OCI-LY7 (cell line): ENCODE data around the gene LHX4. TPM values are rescaled to one million over a fixed set of nuclear protein-coding genes. Genes with fewer than 3 reads are reported as not detected.

Source experiments
- BruUV-seq: library from RNA; stranded (reverse); fragments of 400-500 nt; replicated peaks from 2 replicates; lab custom pipeline; 2021; lab: Mats Ljungman, UMichigan
- CTCF ChIA-PET: fragments of 300-600 bp; sonication (Branson Sonifier 250); formaldehyde crosslinking; loops from one replicate; lab custom pipeline; 2022; ENCODE audit warnings: antibody characterized with exemption; ENCODE audit not compliant: unreplicated experiment; lab: Charles Lee
- POLR2A ChIA-PET: fragments of 300-600 bp; sonication (Branson Sonifier 250); formaldehyde crosslinking; loops from one replicate; lab custom pipeline; 2022; ENCODE audit warnings: antibody characterized with exemption; lab: Charles Lee
- DNase-seq: peaks from one replicate; pipeline ENCODE4 v3.0.0-alpha.2; 2015; ENCODE audit warnings: low spot score
- H2AFZ ChIP-seq: fragments of 200-600 bp; sonication (generic), shearing (Covaris generic); 2 replicates; pipeline ENCODE4 v1.6.1; 2014; ENCODE audit warnings: mild to moderate bottlenecking, antibody characterized with exemption, low read length, moderate library complexity
- H3K27ac ChIP-seq: fragments of 200-600 bp; sonication (generic); 2 replicates; pipeline ENCODE4 v1.5.1; 2014; ENCODE audit warnings: mixed run types, low read depth, mild to moderate bottlenecking, moderate library complexity, low read length, inconsistent platforms; ENCODE audit not compliant: poor library complexity, severe bottlenecking
- H3K36me3 ChIP-seq: fragments of 200-600 bp; sonication (generic); 2 replicates; pipeline ENCODE4 v1.6.1; 2014; ENCODE audit warnings: mild to moderate bottlenecking, antibody characterized with exemption, low read length, moderate library complexity, mixed read lengths; ENCODE audit not compliant: insufficient read depth
- H3K4me1 ChIP-seq: fragments of 200-600 bp; sonication (generic); 2 replicates; pipeline ENCODE4 v1.5.1; 2014; ENCODE audit warnings: mild to moderate bottlenecking, low read length; ENCODE audit not compliant: insufficient read depth, poor library complexity, severe bottlenecking
- H3K4me2 ChIP-seq: fragments of 200-600 bp; sonication (generic); 2 replicates; pipeline ENCODE4 v1.6.1; 2014; ENCODE audit warnings: mild to moderate bottlenecking, low read length
- H3K4me3 ChIP-seq: fragments of 200-600 bp; sonication (generic); 2 replicates; pipeline ENCODE4 v1.5.1; 2014; ENCODE audit warnings: mild to moderate bottlenecking, low read depth, low read length; ENCODE audit not compliant: poor library complexity, severe bottlenecking
- H3K79me2 ChIP-seq: fragments of 200-600 bp; sonication (generic); 2 replicates; pipeline ENCODE4 v1.6.1; 2016; ENCODE audit warnings: low read depth, mild to moderate bottlenecking, low read length, moderate library complexity, mixed read lengths; ENCODE audit not compliant: insufficient read depth
- H3K9me2 ChIP-seq: fragments of 200-600 bp; sonication (generic); 2 replicates; pipeline ENCODE4 v1.6.1; 2016; ENCODE audit warnings: mild to moderate bottlenecking, low read length, mixed read lengths; ENCODE audit not compliant: insufficient read depth
- H3K9me3 ChIP-seq: fragments of 200-600 bp; sonication (generic); 2 replicates; pipeline ENCODE4 v1.6.1; 2014; ENCODE audit warnings: mild to moderate bottlenecking, mixed run types, low read length, mixed read lengths
- H4K20me1 ChIP-seq: fragments of 200-600 bp; sonication (generic); 2 replicates; pipeline ENCODE4 v1.6.1; 2014; ENCODE audit warnings: mild to moderate bottlenecking, antibody characterized with exemption, low read length, moderate library complexity, mixed read lengths; ENCODE audit not compliant: insufficient read depth
- EZH2phosphoT487 ChIP-seq: fragments of 200-600 bp; sonication (generic); IDR thresholded peaks from 2 replicates; pipeline ENCODE4 v1.6.1; 2018; ENCODE audit warnings: low read depth, borderline replicate concordance, mild to moderate bottlenecking, mixed run types, antibody characterized with exemption, low read length, moderate library complexity, mixed read lengths
- intact Hi-C: fragments of 100-400 bp; cut with micrococcal nuclease; formaldehyde crosslinking; loops from one replicate; pipeline ENCODE4 v1.10.0; 2022; ENCODE audit not compliant: unreplicated experiment
- total RNA-seq, 2 experiments: library from RNA; depleted of rRNA in 1 of 2; stranded (reverse); fragments of >200 nt in 1 of 2; shearing (Covaris generic) in 1 of 2; gene quantifications; 2 replicates each; pipeline ENCODE4 v1.2.3, GENCODE V29; 2014 to 2022
- TF ChIP-seq, protein P1 (sequence below): fragments of 200-600 bp; sonication (generic); conservative IDR thresholded peaks from 2 replicates; pipeline ENCODE4 v1.5.1; 2014; ENCODE audit warnings: mild to moderate bottlenecking, antibody characterized with exemption, low read length, moderate library complexity, mixed read lengths

The LHX4 gene
- total RNA-seq, 2 experiments from 2014 or later = 0.06 TPM; not detected in 1

DNA sequence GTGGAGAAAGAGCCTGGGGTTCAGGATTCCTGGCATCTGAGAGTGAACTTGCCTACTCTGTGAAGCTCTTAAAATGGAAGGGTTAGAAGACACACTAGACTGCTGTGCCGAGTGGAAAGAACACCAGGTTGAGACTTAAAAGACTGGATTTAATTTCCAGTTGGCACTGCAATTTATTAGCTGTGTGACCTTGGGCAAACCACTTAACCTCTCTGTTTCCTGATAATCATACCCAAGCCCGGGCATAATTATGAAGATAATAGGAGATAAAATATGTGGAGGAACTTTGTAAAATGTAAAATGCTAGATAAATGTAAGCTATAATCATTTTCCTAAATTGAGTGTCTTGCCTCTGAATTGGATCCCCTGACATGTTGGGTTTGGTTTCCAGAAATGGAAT lies 4.7 kb upstream of the LHX4 start:
- no peak overlapping the region for H2AFZ ChIP-seq
- H3K27ac ChIP-seq = no peak overlapping the region
- H3K9me2 ChIP-seq = no peaks in the 10 kb centered on the region
- H3K4me3 ChIP-seq = no peak overlapping the region
- POLR2A ChIA-PET = interaction anchor here (0.7 kb wide), 1 partner anchor 854 kb away, joined by 3 read pairs; no protein-coding TSS in a partner anchor
- CTCF ChIA-PET = no interaction called here
- H3K9me3 ChIP-seq = no peaks in the 10 kb centered on the region
- peaks cover 3% of the 10 kb centered on the region for H3K4me1 ChIP-seq
- H4K20me1 ChIP-seq = no peaks in the 10 kb centered on the region
- H3K79me2 ChIP-seq = no peaks in the 10 kb centered on the region
- TF ChIP-seq, protein P1, sequence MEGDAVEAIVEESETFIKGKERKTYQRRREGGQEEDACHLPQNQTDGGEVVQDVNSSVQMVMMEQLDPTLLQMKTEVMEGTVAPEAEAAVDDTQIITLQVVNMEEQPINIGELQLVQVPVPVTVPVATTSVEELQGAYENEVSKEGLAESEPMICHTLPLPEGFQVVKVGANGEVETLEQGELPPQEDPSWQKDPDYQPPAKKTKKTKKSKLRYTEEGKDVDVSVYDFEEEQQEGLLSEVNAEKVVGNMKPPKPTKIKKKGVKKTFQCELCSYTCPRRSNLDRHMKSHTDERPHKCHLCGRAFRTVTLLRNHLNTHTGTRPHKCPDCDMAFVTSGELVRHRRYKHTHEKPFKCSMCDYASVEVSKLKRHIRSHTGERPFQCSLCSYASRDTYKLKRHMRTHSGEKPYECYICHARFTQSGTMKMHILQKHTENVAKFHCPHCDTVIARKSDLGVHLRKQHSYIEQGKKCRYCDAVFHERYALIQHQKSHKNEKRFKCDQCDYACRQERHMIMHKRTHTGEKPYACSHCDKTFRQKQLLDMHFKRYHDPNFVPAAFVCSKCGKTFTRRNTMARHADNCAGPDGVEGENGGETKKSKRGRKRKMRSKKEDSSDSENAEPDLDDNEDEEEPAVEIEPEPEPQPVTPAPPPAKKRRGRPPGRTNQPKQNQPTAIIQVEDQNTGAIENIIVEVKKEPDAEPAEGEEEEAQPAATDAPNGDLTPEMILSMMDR = no peak
- TF ChIP-seq EZH2phosphoT487 = no peak
- no TSS peak for BruUV-seq
- no peak for DNase-seq
- H3K36me3 ChIP-seq = no peaks in the 10 kb centered on the region
- H3K4me2 ChIP-seq = no peak overlapping the region
- intact Hi-C loops = no loop called here

DNA sequence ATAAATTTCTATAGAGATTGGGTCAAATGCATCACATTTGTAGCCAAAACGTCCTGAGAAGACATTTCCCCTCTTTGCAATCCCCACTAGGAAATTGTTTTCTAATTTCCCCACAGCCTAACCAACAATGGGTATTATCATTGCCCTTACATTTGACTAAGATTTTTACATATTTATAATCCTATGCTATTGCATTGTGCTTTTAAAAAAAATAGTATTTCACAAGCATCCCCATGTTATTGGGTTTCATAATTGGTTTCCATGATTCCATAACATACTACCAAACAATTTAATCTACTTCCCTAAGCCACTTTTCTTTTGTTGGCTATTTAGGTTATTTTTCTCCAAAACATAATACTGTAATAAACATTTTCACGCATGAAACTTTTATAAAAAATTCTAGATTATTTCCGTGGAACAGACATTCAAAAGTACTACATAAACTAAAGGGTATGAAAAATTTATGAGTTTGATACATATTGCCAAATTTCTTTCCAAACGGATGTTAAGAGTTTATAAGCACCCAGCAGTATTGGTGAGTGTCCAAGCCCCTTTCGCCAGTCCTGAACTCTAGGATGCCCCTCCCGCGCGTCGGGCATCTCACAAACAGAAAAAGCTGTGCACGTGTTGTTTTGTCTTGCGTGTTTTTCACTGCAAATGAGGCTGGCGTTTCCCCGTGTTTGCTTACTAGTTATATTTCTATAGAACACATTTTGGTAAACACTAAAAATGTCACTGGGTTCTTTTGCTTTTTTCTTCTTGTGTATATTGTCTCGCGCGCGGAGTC lies 2.0 kb upstream of the LHX4 start:
- H2AFZ ChIP-seq = no peak overlapping the region
- no peak overlapping the region for H3K27ac ChIP-seq
- BruUV-seq = no TSS peak
- no peak overlapping the region for H3K4me3 ChIP-seq
- no peak for DNase-seq
- H3K79me2 ChIP-seq = no peaks in the 10 kb centered on the region
- ChIA-PET POLR2A (no interaction called here), CTCF (no interaction called here)
- H3K9me3 ChIP-seq = no peaks in the 10 kb centered on the region
- intact Hi-C loops = no loop called here
- H3K9me2 ChIP-seq = no peaks in the 10 kb centered on the region
- TF ChIP-seq, protein P1 = no peak
- no peak for TF ChIP-seq EZH2phosphoT487
- peaks cover 7% of the 10 kb centered on the region for H3K4me1 ChIP-seq
- no peaks in the 10 kb centered on the region for H3K36me3 ChIP-seq
- no peaks in the 10 kb centered on the region for H4K20me1 ChIP-seq
- no peak overlapping the region for H3K4me2 ChIP-seq

DNA sequence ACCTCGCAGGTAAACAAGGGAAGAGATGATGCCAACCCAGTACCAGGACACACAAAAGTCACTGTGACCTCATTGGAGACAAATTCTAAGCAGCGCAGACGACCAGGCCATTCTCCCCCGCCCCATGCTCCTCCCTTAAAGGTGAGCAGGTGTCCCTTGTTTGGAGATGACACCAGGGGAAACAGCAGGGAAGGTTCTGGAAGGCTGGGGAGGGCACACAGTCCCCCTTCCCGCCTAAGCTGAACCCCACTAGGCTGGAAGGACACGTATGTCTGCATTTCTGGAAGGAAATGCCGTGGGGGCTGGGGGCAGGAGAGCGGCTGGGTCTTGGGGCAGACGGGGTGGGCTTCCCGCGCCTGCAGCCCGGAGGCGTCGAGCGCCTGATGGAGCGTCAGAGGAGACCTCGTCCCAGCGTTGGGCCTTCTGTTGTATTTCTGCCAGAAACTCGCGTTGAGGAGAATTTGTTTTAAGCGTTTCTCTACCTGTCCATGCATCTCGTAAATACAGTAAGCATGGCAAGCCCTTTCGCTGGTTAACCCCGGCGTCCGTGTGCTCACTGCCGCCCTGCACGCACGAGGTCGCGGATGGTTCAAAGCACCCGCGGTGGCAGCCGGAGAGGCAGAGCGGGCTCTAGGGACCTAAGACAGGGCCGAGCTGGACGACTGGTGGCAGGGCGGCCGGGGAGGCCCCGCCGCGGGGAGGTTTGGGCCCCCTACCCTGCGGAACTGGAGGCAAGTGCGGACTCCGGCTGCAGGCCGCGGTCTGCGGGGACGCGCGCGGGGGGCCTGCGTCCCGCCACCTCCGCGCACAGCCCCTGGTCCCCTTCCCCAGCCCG lies 1.2 kb upstream of the LHX4 start:
- Histone ChIP-seq H3K9me2 (no peaks in the 10 kb centered on the region), H3K9me3 (no peaks in the 10 kb centered on the region), H3K27ac (no peak overlapping the region), H3K4me2 (peak overlapping the region; percentile 85), H3K4me1 (peaks cover 7% of the 10 kb centered on the region), H3K36me3 (no peaks in the 10 kb centered on the region), H4K20me1 (no peaks in the 10 kb centered on the region), H2AFZ (no peak overlapping the region; the same call in 1 of the 2 replicates), H3K79me2 (no peaks in the 10 kb centered on the region), H3K4me3 (peak overlapping the region; percentile 65)
- no peak for DNase-seq
- CTCF ChIA-PET = no interaction called here
- TF ChIP-seq, protein P1 = no peak
- TF ChIP-seq EZH2phosphoT487 = no peak
- intact Hi-C loops = no loop called here
- POLR2A ChIA-PET = no interaction called here
- BruUV-seq = no TSS peak
